ENCODE results near the gene YPEL2.
A peak's percentile ranks its signal among the peaks of the same experiment; 100 is the strongest.
"Not testable (repeated sequence)": the region's sequence is repeated elsewhere in the genome, so short reads cannot be mapped to it uniquely, and the experiment has no call there.

YPEL2 gene

DNA sequence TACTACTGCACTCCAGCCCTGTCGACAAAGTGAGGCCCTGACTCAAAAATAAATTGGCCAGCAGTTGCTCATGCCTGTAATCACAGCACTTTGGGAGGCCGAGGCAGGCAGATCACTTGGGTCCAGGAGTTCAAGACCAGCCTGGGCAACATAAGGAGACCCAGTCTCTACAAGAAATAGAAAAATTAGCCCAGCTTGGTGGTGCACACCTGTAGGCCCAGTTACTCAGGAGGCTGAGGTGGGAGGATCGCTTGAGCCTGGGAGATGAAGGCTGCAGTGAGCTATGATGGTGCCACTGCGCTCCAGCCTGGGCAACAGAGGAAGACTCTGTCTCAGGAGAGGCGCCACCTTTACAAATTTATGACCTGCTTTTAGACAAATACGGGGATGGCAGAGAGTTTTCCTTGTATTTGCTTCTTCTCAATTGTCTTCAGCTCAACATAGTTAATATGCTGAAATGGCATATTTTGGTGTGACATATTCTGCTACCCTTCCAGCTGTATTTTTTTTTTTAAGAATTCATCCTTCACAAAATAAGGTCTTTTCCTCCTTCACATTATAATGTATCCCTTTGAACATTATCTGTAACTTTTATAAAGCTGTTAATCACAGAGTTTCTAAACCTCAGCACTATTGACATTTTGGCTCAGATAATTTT, 21.1 kb upstream of the YPEL2 start:
- no peaks in the 10 kb centered on the region for H3K36me3 ChIP-seq
- peaks cover 0 to 3% (median 0%) of the 10 kb centered on the region in 4 donors for H3K4me1 ChIP-seq
- H3K4me3 ChIP-seq, result no peak overlapping the region
- DNase-seq, result no peak
- H3K9me3 ChIP-seq, result no peaks in the 10 kb centered on the region
- TF ChIP-seq, protein P1, sequence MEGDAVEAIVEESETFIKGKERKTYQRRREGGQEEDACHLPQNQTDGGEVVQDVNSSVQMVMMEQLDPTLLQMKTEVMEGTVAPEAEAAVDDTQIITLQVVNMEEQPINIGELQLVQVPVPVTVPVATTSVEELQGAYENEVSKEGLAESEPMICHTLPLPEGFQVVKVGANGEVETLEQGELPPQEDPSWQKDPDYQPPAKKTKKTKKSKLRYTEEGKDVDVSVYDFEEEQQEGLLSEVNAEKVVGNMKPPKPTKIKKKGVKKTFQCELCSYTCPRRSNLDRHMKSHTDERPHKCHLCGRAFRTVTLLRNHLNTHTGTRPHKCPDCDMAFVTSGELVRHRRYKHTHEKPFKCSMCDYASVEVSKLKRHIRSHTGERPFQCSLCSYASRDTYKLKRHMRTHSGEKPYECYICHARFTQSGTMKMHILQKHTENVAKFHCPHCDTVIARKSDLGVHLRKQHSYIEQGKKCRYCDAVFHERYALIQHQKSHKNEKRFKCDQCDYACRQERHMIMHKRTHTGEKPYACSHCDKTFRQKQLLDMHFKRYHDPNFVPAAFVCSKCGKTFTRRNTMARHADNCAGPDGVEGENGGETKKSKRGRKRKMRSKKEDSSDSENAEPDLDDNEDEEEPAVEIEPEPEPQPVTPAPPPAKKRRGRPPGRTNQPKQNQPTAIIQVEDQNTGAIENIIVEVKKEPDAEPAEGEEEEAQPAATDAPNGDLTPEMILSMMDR (IDR thresholded peaks at IDR 0.05), result no peak
- intact Hi-C loops (cut with DNase I; ENCODE audit: low total_unique reads), result no loop called here
- H3K27ac ChIP-seq, result no peak overlapping the region
- no peaks in the 10 kb centered on the region for H3K27me3 ChIP-seq

DNA sequence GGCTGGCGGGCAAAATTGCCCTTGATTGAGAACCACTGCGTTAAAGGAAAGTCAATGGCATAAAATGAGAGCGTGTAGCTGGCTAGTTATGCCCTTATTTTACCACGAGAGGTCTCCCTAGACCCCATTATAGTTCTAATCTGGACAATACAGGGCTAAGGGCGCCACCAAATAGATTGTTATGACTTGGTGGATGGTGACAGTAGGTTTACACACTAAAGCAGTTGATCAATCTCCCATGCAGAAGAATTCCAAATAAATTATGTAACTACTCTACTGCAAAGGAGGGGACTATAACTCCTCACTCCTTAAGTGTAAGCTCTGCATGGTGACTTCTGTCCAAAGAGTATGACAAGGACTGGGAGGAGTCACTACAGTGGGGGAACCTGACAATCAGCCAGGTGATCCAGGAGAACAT, 20.4 kb upstream of the YPEL2 start:
- intact Hi-C loops (cut with DNase I; ENCODE audit: low total_unique reads), result no loop called here
- H3K36me3 ChIP-seq, result no peaks in the 10 kb centered on the region
- no peak overlapping the region for H3K27ac ChIP-seq
- TF ChIP-seq, protein P1 (IDR thresholded peaks at IDR 0.05), result peak; percentile 84 to 93
- H3K4me1 ChIP-seq, result peaks cover 0 to 3% (median 0%) of the 10 kb centered on the region in 4 donors
- no peaks in the 10 kb centered on the region for H3K9me3 ChIP-seq
- no peak overlapping the region for H3K4me3 ChIP-seq
- peak in 1 of 2 donors; percentile 41 for DNase-seq
- H3K27me3 ChIP-seq, result no peaks in the 10 kb centered on the region

DNA sequence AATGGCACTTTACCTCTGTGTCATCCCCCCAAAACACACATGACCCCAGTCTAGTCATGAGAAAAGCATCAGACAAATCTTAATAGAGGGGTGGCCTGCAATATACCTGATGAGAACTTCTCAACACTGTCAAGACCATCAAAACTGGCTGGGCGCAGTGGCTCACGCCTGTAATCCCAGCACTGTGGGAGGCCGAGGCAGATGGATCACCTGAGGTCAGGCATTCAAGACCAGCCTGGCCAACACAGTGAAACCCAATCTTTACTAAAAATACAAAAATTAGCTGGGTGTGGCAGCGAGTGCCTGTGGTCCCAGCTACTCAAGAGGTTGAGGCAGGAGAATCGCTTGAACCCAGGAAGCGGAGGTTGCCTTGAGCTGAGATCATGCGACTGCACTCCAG, 19.9 kb upstream of the YPEL2 start:
- H3K36me3 ChIP-seq; H3K27me3 ChIP-seq; H3K4me3 ChIP-seq; intact Hi-C loops (cut with DNase I; ENCODE audit: low total_unique reads); DNase-seq; H3K27ac ChIP-seq; H3K9me3 ChIP-seq; H3K4me1 ChIP-seq: not testable (repeated sequence)

DNA sequence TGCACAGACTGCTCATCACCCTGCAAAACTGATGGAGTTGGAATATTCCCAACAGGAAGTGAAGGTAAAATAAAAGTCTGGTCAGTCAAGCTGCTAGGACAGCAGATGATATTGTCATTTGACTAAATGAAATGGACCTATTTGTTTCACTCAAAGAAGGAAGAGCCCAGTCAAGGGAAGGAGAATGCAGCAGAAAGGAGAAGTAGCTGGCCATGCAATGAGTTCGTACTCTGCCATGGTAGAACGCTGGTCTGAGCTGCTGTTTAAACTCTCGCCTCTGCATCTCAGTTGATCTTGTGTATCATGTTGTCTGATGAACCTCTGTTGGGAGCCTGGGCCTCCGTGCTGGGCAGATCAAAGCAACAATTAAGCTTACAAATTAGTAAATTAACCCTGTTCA, 15.6 kb upstream of the YPEL2 start:
- intact Hi-C loops (cut with DNase I; ENCODE audit: low total_unique reads), result no loop called here
- TF ChIP-seq, protein P1 (IDR thresholded peaks at IDR 0.05), result no peak
- DNase-seq, result no peak
- H3K27me3 ChIP-seq, result no peaks in the 10 kb centered on the region
- H3K4me1 ChIP-seq, result peaks cover 0 to under 1% (median 0%) of the 10 kb centered on the region in 4 donors
- H3K36me3 ChIP-seq, result no peaks in the 10 kb centered on the region
- no peaks in the 10 kb centered on the region for H3K9me3 ChIP-seq
- no peak overlapping the region for H3K4me3 ChIP-seq
- no peak overlapping the region for H3K27ac ChIP-seq

DNA sequence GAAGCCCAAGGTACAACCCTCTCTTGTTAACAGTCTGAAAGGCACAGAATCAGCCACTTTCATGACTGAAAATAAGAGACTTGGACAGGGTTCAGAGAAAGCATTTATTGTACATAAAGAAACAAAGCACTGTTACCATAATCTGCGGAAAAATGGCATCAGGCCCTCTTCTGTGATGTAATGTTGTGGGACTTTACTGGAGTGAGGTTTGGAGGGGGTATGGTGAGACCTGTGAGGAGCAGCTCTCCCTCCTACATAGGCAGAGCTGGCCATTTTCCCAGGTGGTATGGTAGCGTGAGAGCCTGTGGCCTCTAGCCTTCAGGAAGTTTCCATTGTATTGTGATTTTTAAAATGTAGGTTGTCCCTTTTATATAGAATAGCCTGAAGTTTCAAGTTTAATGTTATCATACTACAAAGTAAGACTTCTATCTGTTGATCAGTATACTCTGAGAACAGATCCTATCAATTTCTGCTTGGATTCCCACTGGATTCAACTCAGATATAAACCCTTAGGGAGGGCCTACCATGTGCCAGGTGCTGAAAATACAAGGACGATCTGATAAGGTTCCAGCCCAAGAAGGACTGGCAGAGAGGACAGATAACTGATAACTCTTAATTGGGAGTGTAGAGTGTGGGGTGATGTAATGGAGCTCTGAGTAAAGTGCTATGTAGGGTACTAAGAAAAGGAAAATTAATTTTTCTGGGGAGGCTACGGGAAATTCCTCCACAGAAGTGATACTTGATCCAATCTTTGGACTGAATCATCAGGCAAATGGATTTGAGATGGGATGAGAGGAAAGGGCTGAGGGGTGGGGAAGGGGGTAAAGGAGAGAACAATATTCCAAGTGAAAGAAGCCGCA, 4.1 kb upstream of the YPEL2 start:
- no peaks in the 10 kb centered on the region for H3K36me3 ChIP-seq
- TF ChIP-seq, protein P1 (IDR thresholded peaks at IDR 0.05), result no peak
- H3K4me3 ChIP-seq, result no peak overlapping the region
- peak overlapping the region; percentile 34 to 99 for H3K27ac ChIP-seq
- H3K27me3 ChIP-seq, result no peaks in the 10 kb centered on the region
- H3K4me1 ChIP-seq, result peaks cover 0 to 40% (median 27%) of the 10 kb centered on the region in 4 donors
- intact Hi-C loops (cut with DNase I; ENCODE audit: low total_unique reads), result no loop called here
- peak in 1 of 2 donors; percentile 4 for DNase-seq
- no peaks in the 10 kb centered on the region for H3K9me3 ChIP-seq

DNA sequence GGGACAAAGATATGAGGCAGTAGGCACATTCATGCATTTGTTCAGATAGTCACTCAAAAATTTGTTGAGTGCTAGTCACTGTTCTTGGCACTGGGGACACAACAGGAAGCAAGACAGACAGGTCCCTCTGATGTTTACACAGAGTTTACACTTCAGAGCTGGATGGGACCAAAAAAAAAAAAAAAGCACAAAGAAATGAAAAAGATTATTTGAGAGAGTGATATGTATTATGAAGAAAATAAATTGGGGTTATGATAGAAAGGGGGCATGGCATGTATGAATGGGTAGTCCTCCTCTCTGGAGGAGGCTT, 3.5 kb upstream of the YPEL2 start:
- no peaks in the 10 kb centered on the region for H3K9me3 ChIP-seq
- TF ChIP-seq, protein P1 (IDR thresholded peaks at IDR 0.05), result no peak
- peak overlapping the region; percentile 34 to 99 for H3K27ac ChIP-seq
- intact Hi-C loops (cut with DNase I; ENCODE audit: low total_unique reads), result loop anchor here (2.0 kb wide), 1 partner anchor 113 kb away; no protein-coding TSS in a partner anchor
- no peak overlapping the region for H3K4me3 ChIP-seq
- DNase-seq, result peak in 1 of 2 donors; percentile 33
- H3K27me3 ChIP-seq, result no peaks in the 10 kb centered on the region
- H3K4me1 ChIP-seq, result peaks cover 0 to 40% (median 28%) of the 10 kb centered on the region in 4 donors
- no peaks in the 10 kb centered on the region for H3K36me3 ChIP-seq

All from tibial artery (tissue), 4 donors.